Measurements from ENCODE around the gene FBXW2.

GRCh38 chr9:120830865-120831264 is 37.6 kb upstream of the FBXW2 start:
- TF ChIP-seq CTCF (conservative IDR thresholded peaks at IDR 0.05; ENCODE audit: low read length): no peak
- no peak for TF ChIP-seq EZH2phosphoT487 (IDR thresholded peaks at IDR 0.05; ENCODE audit: borderline replicate concordance)

Data from Loucy (cell line).